Esophagus muscularis mucosa (tissue), 3 donors: ENCODE data around the gene SPRR4.

ENCODE experiments used
- CTCF ChIP-seq, 3 experiments: fragments of 200-600 bp in 2 of 3; fragments of 450-650 bp in 1 of 3; sonication (generic) in 2 of 3; IDR thresholded peaks; one replicate each; pipeline ENCODE4 v1.5.1; 2017 to 2019; ENCODE audit warnings: antibody characterized with exemption in 3 of 3, mild to moderate bottlenecking in 2 of 3, moderate library complexity in 1 of 3
- POLR2A ChIP-seq: fragments of 450-650 bp; IDR thresholded peaks from one replicate; pipeline ENCODE4 v1.6.1; 2017; ENCODE audit warnings: antibody characterized with exemption, moderate library complexity, mild to moderate bottlenecking, low read depth
- POLR2AphosphoS5 ChIP-seq, 2 donors: sonication (generic); formaldehyde crosslinking; IDR thresholded peaks; one replicate each; pipeline ENCODE4 v1.6.1; 2017; ENCODE audit warnings: antibody characterized with exemption in 2 of 2

GRCh38 chr1:152940614-152941013, 29.8 kb upstream of the SPRR4 start:
- no peak for TF ChIP-seq CTCF (IDR thresholded peaks at IDR 0.05)
- TF ChIP-seq POLR2A: no peak
- TF ChIP-seq POLR2AphosphoS5 (IDR thresholded peaks at IDR 0.05): no peak
